Panc1 (cell line): ENCODE measurements around the gene GRHL1. TPM values are rescaled to one million over a fixed set of nuclear protein-coding genes. Genes with fewer than 3 reads are reported as not detected.

ENCODE experiments used
- ATAC-seq: fragments of 200-7000 bp; cut with Tn5 transposase; 2 replicates; pipeline ENCODE4 v1.9.1; 2020; ENCODE audit warnings: mild to moderate bottlenecking, moderate library complexity
- BruUV-seq: library from RNA; stranded (reverse); fragments of 400-500 nt; replicated peaks from 2 replicates; lab custom pipeline; 2021; lab: Mats Ljungman, UMichigan
- CTCF ChIA-PET: fragments of 300-600 bp; sonication (Branson Sonifier 250); formaldehyde crosslinking; loops from one replicate; lab custom pipeline; 2022; ENCODE audit warnings: antibody characterized with exemption; lab: Charles Lee
- POLR2A ChIA-PET: fragments of 300-600 bp; sonication (Branson Sonifier 250); formaldehyde crosslinking; loops from one replicate; lab custom pipeline; 2022; ENCODE audit warnings: antibody characterized with exemption; lab: Charles Lee
- DNase-seq: peaks from one replicate; pipeline ENCODE4 v3.0.0-alpha.2; 2010; ENCODE audit warnings: low read depth, low spot score
- H3K27ac ChIP-seq: 2 replicates; pipeline ENCODE4 v1.5.1; 2011; ENCODE audit warnings: mild to moderate bottlenecking, low read length, inconsistent platforms
- H3K27me3 ChIP-seq: fragments of 200-500 bp; sonication (Bioruptor generic); 2 replicates; pipeline ENCODE4 v1.6.0; 2014; ENCODE audit warnings: low read length, inconsistent platforms; ENCODE audit not compliant: control insufficient read depth, insufficient read depth
- H3K36me3 ChIP-seq: fragments of 200-500 bp; sonication (Bioruptor generic); 2 replicates; pipeline ENCODE4 v1.5.1; 2014; ENCODE audit warnings: inconsistent platforms, mild to moderate bottlenecking, low read length, moderate library complexity; ENCODE audit not compliant: control insufficient read depth, insufficient read depth
- H3K4me1 ChIP-seq: 2 replicates; pipeline ENCODE4 v1.5.1; 2011; ENCODE audit warnings: inconsistent platforms, mild to moderate bottlenecking, low read length, moderate library complexity; ENCODE audit not compliant: control insufficient read depth, insufficient read depth
- H3K4me3 ChIP-seq, 2 experiments: 2 replicates each; pipeline ENCODE4 v1.5.1; 2011 to 2012; ENCODE audit warnings: low read depth in 2 of 2, low read length in 2 of 2, mild to moderate bottlenecking in 2 of 2, inconsistent platforms in 1 of 2, moderate library complexity in 1 of 2
- H3K9me3 ChIP-seq: fragments of 200-500 bp; sonication (Bioruptor generic); 2 replicates; pipeline ENCODE4 v1.5.1; 2014; ENCODE audit warnings: low read depth, mild to moderate bottlenecking, inconsistent platforms, low read length, moderate library complexity; ENCODE audit not compliant: control insufficient read depth, insufficient read depth
- CTCF ChIP-seq: fragments of 450-650 bp; IDR thresholded peaks from 2 replicates; pipeline ENCODE4 v1.5.1; 2017; ENCODE audit warnings: mild to moderate bottlenecking
- POLR2AphosphoS5 ChIP-seq: IDR thresholded peaks from 2 replicates; pipeline ENCODE4 v1.6.1; 2012; ENCODE audit warnings: mild to moderate bottlenecking, low read depth, low read length, moderate library complexity
- REST ChIP-seq, 2 experiments: IDR thresholded peaks; 2 replicates each; pipeline ENCODE4 v1.6.1; 2011 to 2012; ENCODE audit warnings: low read depth in 2 of 2, control low read depth in 1 of 2, low read length in 1 of 2, mild to moderate bottlenecking in 1 of 2, moderate library complexity in 1 of 2; ENCODE audit not compliant: insufficient read depth in 1 of 2
- SIN3A ChIP-seq: IDR thresholded peaks from 2 replicates; pipeline ENCODE4 v1.6.1; 2012; ENCODE audit warnings: low read depth, mild to moderate bottlenecking, low read length, moderate library complexity, borderline replicate concordance; ENCODE audit not compliant: insufficient read depth
- TCF7L2 ChIP-seq: IDR thresholded peaks from 2 replicates; pipeline ENCODE4 v1.6.1; 2011; ENCODE audit warnings: mild to moderate bottlenecking, low read depth, low read length, inconsistent platforms
- in situ Hi-C: cut with HindIII; loops from 2 replicates; pipeline ENCODE4 v1.10.0; 2016; ENCODE audit warnings: low sequenced_read_pairs, low pct_unique_long_range_greater_than_20kb
- intact Hi-C: fragments of 100-400 bp; cut with micrococcal nuclease; formaldehyde crosslinking; loops from one replicate; pipeline ENCODE4 v1.10.0; 2022; ENCODE audit not compliant: unreplicated experiment
- total RNA-seq: library from RNA; stranded (reverse); gene quantifications from one replicate; pipeline ENCODE4 v1.2.1, GENCODE V29; 2021; ENCODE audit not compliant: unreplicated experiment

The GRHL1 gene
- total RNA-seq, 1 experiment from 2014 or later, result 4.7 TPM

- DNase-seq (no peak), ATAC-seq (no peak)
- intact Hi-C loops, result no loop called here
- H3K4me1 ChIP-seq, result peaks cover 17% of the 10 kb centered on the region
- H3K27me3 ChIP-seq, result no peaks in the 10 kb centered on the region
- H3K4me3 ChIP-seq, result no peak overlapping the region
- in situ Hi-C loops, result no loop called here
- TF ChIP-seq TCF7L2 (no peak), CTCF (no peak), REST (IDR thresholded peaks at IDR 0.05; ENCODE audit: insufficient read depth in 1 of 2, low read depth in 2 of 2, low read length in 1 of 2) (no peak), SIN3A (no peak), POLR2AphosphoS5 (no peak)
- ChIA-PET POLR2A (no interaction called here), CTCF (no interaction called here)
- H3K27ac ChIP-seq, result no peak overlapping the region
- no peaks in the 10 kb centered on the region for H3K9me3 ChIP-seq
- no peaks in the 10 kb centered on the region for H3K36me3 ChIP-seq
- no TSS peak for BruUV-seq
These were observed 2.6 kb downstream of the GRHL1 start for GRCh38 chr2:9954136-9954535.

- no peaks in the 10 kb centered on the region for H3K36me3 ChIP-seq
These were observed 6.6 kb downstream of the GRHL1 start for GRCh38 chr2:9958057-9958456.

More at GRCh38 chr2:9958057-9958456, 6.6 kb downstream of the GRHL1 start:
- TF ChIP-seq CTCF (no peak), POLR2AphosphoS5 (no peak), TCF7L2 (no peak), REST (IDR thresholded peaks at IDR 0.05; ENCODE audit: insufficient read depth in 1 of 2, low read depth in 2 of 2, low read length in 1 of 2) (no peak), SIN3A (no peak)
- BruUV-seq, result no TSS peak
- Histone ChIP-seq H3K9me3 (no peaks in the 10 kb centered on the region), H3K4me3 (no peak overlapping the region), H3K4me1 (peaks cover 12% of the 10 kb centered on the region; the same call in 1 of the 2 replicates), H3K27me3 (no peaks in the 10 kb centered on the region), H3K27ac (no peak overlapping the region)
- DNase-seq (no peak), ATAC-seq (no peak)
- in situ Hi-C loops, result no loop called here
- intact Hi-C loops, result no loop called here
- ChIA-PET POLR2A (interaction anchor here (0.7 kb wide), 1 partner anchor 55 kb away, joined by 5 read pairs; no protein-coding TSS in a partner anchor), CTCF (no interaction called here)
